H1 (cell line): Measurements from ENCODE around the gene JADE3. TPM values are rescaled to one million over a fixed set of nuclear protein-coding genes. Genes with fewer than 3 reads are reported as not detected.

ENCODE experiments used
- JUND ChIP-seq: IDR thresholded peaks from 2 replicates; pipeline ENCODE4 v1.6.1; 2011; ENCODE audit warnings: mild to moderate bottlenecking, improper control_type of control experiment, low read length
- NANOG ChIP-seq: IDR thresholded peaks from 2 replicates; pipeline ENCODE4 v1.6.1; 2011; ENCODE audit warnings: low read length, low read depth, mild to moderate bottlenecking, inconsistent platforms; ENCODE audit not compliant: insufficient read depth, poor library complexity, severe bottlenecking
- TAF7 ChIP-seq: optimal IDR thresholded peaks from 2 replicates; pipeline ENCODE3; 2011; ENCODE audit warnings: low read depth, mild to moderate bottlenecking, inconsistent platforms, low read length, moderate library complexity, borderline replicate concordance
- polyA plus RNA-seq, 7 experiments: library from polyadenylated mRNA; depleted of rRNA in 3 of 7; stranded (reverse) in 5 of 7; unstranded in 2 of 7; fragments of >200 nt in 5 of 7; fragments of 200-250 nt in 2 of 7; gene quantifications; 1 replicate in 5 of 7; 2 replicates in 1 of 7; 4 replicates in 1 of 7; pipeline versions ENCODE4 v1.2.1 to v1.2.3, GENCODE V29; 2011 to 2013; ENCODE audit warnings: missing spikeins in 2 of 7, mixed read lengths in 2 of 7
- total RNA-seq: library from RNA; stranded (reverse); fragmentation: NEBNext Ultra II Directional; extraction: Animal tissue kit (Norgen Biotek cat#: 25700); gene quantifications from 2 replicates; pipeline ENCODE4 v1.2.1, GENCODE V29; 2021

The JADE3 gene
- total and polyA plus RNA-seq, 2 of the 8 experiments (the other 6 are each of a cell fraction or from before 2014, with no cell fraction given), result 6.9 to 21.5 TPM

DNA sequence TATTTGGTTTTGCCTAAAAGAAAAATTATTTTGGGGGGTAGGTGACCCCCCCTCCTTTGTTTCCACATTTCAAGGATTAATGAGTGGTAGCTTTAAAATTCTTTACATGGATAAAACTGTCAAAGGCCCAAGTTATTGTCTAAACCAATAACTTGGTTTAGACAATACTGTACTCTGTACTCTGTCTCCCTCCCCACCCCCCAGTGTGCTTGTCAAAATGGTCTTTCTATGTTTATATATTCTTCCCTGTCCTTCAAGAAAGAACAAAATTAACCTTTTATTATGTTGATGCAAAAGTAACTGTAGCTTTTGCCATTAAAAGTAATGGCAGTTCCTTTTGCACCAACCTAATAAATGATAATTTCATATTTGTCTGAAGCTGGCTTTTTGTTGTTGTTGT lies 156.5 kb downstream of the JADE3 start (continued):
- TF ChIP-seq TAF7, result no peak
- no peak for TF ChIP-seq NANOG
- TF ChIP-seq JUND, result no peak
